ENCODE measurements around the gene NUDT13. TPM values are rescaled to one million over a fixed set of nuclear protein-coding genes. Genes with fewer than 3 reads are reported as not detected.

Gene NUDT13
- total and polyA plus RNA-seq, 2 of the 8 experiments (the other 6 are each of a cell fraction or from before 2014, with no cell fraction given), result 1.5 to 1.9 TPM

DNA sequence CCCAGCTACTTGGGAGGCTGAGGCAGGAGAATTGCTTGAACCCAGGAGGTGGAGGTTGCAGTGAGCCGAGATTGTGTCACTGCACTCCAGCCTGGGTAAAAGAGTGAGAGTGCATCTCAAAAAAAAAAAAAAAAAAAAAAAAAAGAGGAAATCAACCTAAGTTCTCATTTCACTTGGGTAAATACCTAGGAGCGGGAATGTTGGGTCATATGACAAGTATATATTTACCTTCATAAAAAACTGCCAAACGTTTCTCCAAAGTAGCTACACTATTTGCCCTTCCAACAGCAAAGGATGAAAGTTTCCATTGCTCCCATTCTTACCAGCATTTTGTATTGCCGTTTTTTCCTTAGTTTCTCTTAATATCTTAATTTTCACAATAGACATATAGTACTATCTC is 23.4 kb upstream of the NUDT13 start (continued):
- TF ChIP-seq, protein P1, sequence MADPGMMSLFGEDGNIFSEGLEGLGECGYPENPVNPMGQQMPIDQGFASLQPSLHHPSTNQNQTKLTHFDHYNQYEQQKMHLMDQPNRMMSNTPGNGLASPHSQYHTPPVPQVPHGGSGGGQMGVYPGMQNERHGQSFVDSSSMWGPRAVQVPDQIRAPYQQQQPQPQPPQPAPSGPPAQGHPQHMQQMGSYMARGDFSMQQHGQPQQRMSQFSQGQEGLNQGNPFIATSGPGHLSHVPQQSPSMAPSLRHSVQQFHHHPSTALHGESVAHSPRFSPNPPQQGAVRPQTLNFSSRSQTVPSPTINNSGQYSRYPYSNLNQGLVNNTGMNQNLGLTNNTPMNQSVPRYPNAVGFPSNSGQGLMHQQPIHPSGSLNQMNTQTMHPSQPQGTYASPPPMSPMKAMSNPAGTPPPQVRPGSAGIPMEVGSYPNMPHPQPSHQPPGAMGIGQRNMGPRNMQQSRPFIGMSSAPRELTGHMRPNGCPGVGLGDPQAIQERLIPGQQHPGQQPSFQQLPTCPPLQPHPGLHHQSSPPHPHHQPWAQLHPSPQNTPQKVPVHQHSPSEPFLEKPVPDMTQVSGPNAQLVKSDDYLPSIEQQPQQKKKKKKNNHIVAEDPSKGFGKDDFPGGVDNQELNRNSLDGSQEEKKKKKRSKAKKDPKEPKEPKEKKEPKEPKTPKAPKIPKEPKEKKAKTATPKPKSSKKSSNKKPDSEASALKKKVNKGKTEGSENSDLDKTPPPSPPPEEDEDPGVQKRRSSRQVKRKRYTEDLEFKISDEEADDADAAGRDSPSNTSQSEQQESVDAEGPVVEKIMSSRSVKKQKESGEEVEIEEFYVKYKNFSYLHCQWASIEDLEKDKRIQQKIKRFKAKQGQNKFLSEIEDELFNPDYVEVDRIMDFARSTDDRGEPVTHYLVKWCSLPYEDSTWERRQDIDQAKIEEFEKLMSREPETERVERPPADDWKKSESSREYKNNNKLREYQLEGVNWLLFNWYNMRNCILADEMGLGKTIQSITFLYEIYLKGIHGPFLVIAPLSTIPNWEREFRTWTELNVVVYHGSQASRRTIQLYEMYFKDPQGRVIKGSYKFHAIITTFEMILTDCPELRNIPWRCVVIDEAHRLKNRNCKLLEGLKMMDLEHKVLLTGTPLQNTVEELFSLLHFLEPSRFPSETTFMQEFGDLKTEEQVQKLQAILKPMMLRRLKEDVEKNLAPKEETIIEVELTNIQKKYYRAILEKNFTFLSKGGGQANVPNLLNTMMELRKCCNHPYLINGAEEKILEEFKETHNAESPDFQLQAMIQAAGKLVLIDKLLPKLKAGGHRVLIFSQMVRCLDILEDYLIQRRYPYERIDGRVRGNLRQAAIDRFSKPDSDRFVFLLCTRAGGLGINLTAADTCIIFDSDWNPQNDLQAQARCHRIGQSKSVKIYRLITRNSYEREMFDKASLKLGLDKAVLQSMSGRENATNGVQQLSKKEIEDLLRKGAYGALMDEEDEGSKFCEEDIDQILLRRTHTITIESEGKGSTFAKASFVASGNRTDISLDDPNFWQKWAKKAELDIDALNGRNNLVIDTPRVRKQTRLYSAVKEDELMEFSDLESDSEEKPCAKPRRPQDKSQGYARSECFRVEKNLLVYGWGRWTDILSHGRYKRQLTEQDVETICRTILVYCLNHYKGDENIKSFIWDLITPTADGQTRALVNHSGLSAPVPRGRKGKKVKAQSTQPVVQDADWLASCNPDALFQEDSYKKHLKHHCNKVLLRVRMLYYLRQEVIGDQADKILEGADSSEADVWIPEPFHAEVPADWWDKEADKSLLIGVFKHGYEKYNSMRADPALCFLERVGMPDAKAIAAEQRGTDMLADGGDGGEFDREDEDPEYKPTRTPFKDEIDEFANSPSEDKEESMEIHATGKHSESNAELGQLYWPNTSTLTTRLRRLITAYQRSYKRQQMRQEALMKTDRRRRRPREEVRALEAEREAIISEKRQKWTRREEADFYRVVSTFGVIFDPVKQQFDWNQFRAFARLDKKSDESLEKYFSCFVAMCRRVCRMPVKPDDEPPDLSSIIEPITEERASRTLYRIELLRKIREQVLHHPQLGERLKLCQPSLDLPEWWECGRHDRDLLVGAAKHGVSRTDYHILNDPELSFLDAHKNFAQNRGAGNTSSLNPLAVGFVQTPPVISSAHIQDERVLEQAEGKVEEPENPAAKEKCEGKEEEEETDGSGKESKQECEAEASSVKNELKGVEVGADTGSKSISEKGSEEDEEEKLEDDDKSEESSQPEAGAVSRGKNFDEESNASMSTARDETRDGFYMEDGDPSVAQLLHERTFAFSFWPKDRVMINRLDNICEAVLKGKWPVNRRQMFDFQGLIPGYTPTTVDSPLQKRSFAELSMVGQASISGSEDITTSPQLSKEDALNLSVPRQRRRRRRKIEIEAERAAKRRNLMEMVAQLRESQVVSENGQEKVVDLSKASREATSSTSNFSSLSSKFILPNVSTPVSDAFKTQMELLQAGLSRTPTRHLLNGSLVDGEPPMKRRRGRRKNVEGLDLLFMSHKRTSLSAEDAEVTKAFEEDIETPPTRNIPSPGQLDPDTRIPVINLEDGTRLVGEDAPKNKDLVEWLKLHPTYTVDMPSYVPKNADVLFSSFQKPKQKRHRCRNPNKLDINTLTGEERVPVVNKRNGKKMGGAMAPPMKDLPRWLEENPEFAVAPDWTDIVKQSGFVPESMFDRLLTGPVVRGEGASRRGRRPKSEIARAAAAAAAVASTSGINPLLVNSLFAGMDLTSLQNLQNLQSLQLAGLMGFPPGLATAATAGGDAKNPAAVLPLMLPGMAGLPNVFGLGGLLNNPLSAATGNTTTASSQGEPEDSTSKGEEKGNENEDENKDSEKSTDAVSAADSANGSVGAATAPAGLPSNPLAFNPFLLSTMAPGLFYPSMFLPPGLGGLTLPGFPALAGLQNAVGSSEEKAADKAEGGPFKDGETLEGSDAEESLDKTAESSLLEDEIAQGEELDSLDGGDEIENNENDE (IDR thresholded peaks at IDR 0.05; ENCODE audit: insufficient replicate concordance, low read length), result no peak
- TF ChIP-seq BACH1 (IDR thresholded peaks at IDR 0.05; ENCODE audit: low read length), result no peak
- TF ChIP-seq KDM5A (IDR thresholded peaks at IDR 0.05; ENCODE audit: low read length), result no peak
- TF ChIP-seq TAF7 (optimal IDR thresholded peaks at IDR 0.05; ENCODE audit: borderline replicate concordance, low read depth, low read length), result no peak
- no peak for TF ChIP-seq SP4 (IDR thresholded peaks at IDR 0.05; ENCODE audit: low read length)
- TF ChIP-seq NRF1 (IDR thresholded peaks at IDR 0.05; ENCODE audit: low read depth, low read length), result no peak
